SK-N-MC (cell line): Measurements from ENCODE around the gene SLC6A1.

Experiments used
- DNase-seq: peaks from one replicate; pipeline ENCODE4 v3.0.0-alpha.2; 2011; ENCODE audit warnings: low read depth, low spot score
- H3K27ac ChIP-seq: fragments of 200-600 bp; sonication (generic); 2 replicates; pipeline ENCODE4 v1.5.1; 2016; ENCODE audit warnings: mixed run types
- H3K36me3 ChIP-seq: fragments of 200-600 bp; sonication (generic); 2 replicates; pipeline ENCODE4 v1.6.1; 2017; ENCODE audit warnings: antibody characterized with exemption, low read length, mixed read lengths; ENCODE audit not compliant: insufficient read depth
- H3K4me3 ChIP-seq: fragments of 200-600 bp; sonication (generic); 2 replicates; pipeline ENCODE4 v1.5.1; 2016
- H3K9ac ChIP-seq: fragments of 200-600 bp; sonication (generic); 2 replicates; pipeline ENCODE4 v1.8.0; 2017; ENCODE audit warnings: mixed run types, mixed read lengths; ENCODE audit not compliant: insufficient read length
- H3K9me3 ChIP-seq: fragments of 200-600 bp; sonication (generic); 2 replicates; pipeline ENCODE4 v1.6.1; 2017; ENCODE audit warnings: low read depth, mild to moderate bottlenecking, antibody characterized with exemption, low read length, moderate library complexity, mixed read lengths
- EZH2 ChIP-seq: fragments of 200-600 bp; sonication (generic); IDR thresholded peaks from one replicate; pipeline ENCODE4 v1.6.1; 2017; ENCODE audit warnings: antibody characterized with exemption
- FOXP2 ChIP-seq: optimal IDR thresholded peaks from 2 replicates; pipeline ENCODE3; 2011; ENCODE audit warnings: mild to moderate bottlenecking, moderate library complexity; ENCODE audit not compliant: insufficient read depth; ENCODE audit errors: extremely low read length, control extremely low read depth
- POLR2AphosphoS5 ChIP-seq: IDR thresholded peaks from 2 replicates; pipeline ENCODE4 v1.6.1; 2012; ENCODE audit warnings: mild to moderate bottlenecking, low read depth, low read length, borderline replicate concordance

SLC6A1 gene

DNA sequence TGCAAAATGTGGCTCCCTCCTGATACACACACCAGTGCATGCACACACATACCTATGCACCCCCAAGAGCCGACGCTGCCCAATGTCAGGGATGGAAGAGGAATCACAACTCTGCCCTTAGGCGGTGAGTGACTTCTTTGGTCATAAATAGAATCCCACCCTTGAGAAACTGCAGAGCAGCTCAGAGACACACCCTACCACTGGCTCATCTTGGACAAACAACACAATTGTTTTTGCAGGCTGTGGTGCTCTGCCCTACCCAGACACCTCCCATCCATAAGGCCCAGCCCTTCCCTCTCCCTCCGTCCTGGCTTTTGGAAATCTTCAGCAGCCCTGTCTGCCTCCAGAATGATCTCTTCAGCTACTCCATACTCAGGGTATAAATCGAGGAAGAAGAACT, 87.9 kb downstream of the SLC6A1 start:
- Histone ChIP-seq H3K4me3 (no peak overlapping the region), H3K27ac (no peak overlapping the region), H3K9ac (no peak overlapping the region), H3K36me3 (no peaks in the 10 kb centered on the region), H3K9me3 (no peaks in the 10 kb centered on the region)
- DNase-seq, result no peak
- TF ChIP-seq POLR2AphosphoS5, result no peak
- no peak for TF ChIP-seq EZH2
- TF ChIP-seq FOXP2, result no peak

- DNase-seq, result no peak
- TF ChIP-seq FOXP2 (no peak), POLR2AphosphoS5 (no peak), EZH2 (no peak)
- no peaks in the 10 kb centered on the region for H3K9me3 ChIP-seq
- no peak overlapping the region for H3K4me3 ChIP-seq
- H3K36me3 ChIP-seq, result no peaks in the 10 kb centered on the region
- H3K27ac ChIP-seq, result no peak overlapping the region
- no peak overlapping the region for H3K9ac ChIP-seq
Measured at GRCh38 chr3:11084098-11084497, 91.5 kb downstream of the SLC6A1 start.

DNA sequence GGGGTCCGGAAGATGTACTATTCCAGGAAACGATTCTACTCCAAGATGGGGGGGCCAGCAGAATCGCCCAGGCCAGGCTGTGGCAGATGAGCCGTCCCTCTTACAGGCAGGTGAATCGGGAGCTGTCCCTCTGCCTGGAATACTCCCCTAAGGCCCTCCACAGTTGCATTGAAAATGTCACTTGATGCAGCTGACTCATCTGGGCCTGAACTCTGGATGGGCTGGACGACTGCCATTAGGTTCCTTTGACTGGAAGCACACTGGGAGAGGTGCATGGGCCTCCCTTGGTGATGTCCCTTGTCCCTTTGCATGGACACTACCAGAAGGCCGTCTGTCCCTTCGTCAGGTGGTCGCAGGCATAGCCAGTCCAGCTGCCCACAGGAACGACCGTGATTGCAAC, 92.1 kb downstream of the SLC6A1 start:
- Histone ChIP-seq H3K9ac (no peak overlapping the region), H3K4me3 (no peak overlapping the region), H3K27ac (no peak overlapping the region), H3K36me3 (no peaks in the 10 kb centered on the region), H3K9me3 (no peaks in the 10 kb centered on the region)
- no peak for DNase-seq
- TF ChIP-seq EZH2, result no peak
- TF ChIP-seq POLR2AphosphoS5, result no peak
- no peak for TF ChIP-seq FOXP2

DNA sequence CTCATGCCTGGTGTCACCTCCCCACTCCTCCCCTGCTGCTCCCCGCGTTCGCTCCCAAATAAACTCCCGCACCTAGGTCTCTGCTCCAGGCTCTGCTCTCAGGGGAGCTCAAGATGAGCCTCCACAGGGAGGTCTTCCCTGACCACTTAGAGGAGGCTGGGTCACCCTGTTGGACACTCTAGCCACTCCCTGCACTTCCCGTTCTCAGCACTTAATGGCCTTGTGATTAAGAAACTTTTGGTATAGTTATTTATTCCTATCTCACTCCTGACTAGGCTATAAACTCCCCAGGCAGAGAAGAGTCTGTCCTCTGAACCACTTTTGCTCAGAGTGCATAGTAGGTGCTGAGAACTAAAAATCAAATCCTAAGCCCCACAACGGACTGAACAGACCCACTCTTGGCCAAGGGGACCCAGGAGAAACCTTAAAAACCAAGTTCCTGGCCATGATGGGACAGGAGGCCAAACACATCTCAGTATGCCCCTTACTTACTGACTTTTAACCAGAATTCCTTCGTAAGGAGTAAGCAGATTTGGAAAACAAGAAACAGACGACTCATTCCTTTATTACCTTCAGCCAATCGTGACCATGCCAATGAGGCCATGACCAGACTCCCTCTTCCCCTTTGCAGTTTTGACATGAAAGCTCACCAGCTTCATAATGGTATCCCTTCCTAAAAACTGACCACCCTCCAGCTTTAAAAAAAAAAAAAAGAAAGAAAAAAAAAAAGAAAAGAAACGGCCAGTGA, 92.7 kb downstream of the SLC6A1 start:
- Histone ChIP-seq H3K27ac (no peak overlapping the region), H3K4me3 (no peak overlapping the region), H3K9ac (no peak overlapping the region), H3K36me3 (no peaks in the 10 kb centered on the region), H3K9me3 (no peaks in the 10 kb centered on the region)
- no peak for DNase-seq
- TF ChIP-seq POLR2AphosphoS5, result no peak

GRCh38 chr3:11086856-11087255, 94.3 kb downstream of the SLC6A1 start:
- Histone ChIP-seq H3K36me3 (no peaks in the 10 kb centered on the region), H3K9ac (no peak overlapping the region), H3K27ac (no peak overlapping the region), H3K9me3 (no peaks in the 10 kb centered on the region), H3K4me3 (no peak overlapping the region)
- no peak for DNase-seq
- TF ChIP-seq EZH2 (no peak), FOXP2 (no peak), POLR2AphosphoS5 (no peak)

- H3K9me3 ChIP-seq, result no peaks in the 10 kb centered on the region
- DNase-seq, result no peak
- no peak for TF ChIP-seq POLR2AphosphoS5
- no peak for TF ChIP-seq EZH2
- TF ChIP-seq FOXP2, result no peak
- no peak overlapping the region for H3K9ac ChIP-seq
- H3K27ac ChIP-seq, result no peak overlapping the region
- no peak overlapping the region for H3K4me3 ChIP-seq
- no peaks in the 10 kb centered on the region for H3K36me3 ChIP-seq
Measured at GRCh38 chr3:11088066-11088465, 95.5 kb downstream of the SLC6A1 start.

GRCh38 chr3:11088831-11089230, 96.3 kb downstream of the SLC6A1 start:
- Histone ChIP-seq H3K9me3 (no peaks in the 10 kb centered on the region), H3K36me3 (no peaks in the 10 kb centered on the region), H3K4me3 (no peak overlapping the region), H3K27ac (no peak overlapping the region), H3K9ac (no peak overlapping the region)
- no peak for TF ChIP-seq POLR2AphosphoS5
- no peak for TF ChIP-seq FOXP2
- no peak for TF ChIP-seq EZH2
- no peak for DNase-seq
